PFSK-1 (cell line): ENCODE data around the gene FAM50B.

Experiments used
- FOXP2 ChIP-seq: optimal IDR thresholded peaks from 2 replicates; pipeline ENCODE3; 2011; ENCODE audit warnings: borderline replicate concordance, control low read depth, inconsistent platforms; ENCODE audit not compliant: insufficient read depth; ENCODE audit errors: extremely low read length, extremely low read depth
- POLR2AphosphoS5 ChIP-seq: IDR thresholded peaks from 2 replicates; pipeline ENCODE4 v1.6.1; 2012; ENCODE audit warnings: low read depth, mild to moderate bottlenecking, control low read depth, low read length, moderate library complexity
- SIN3A ChIP-seq: IDR thresholded peaks from 2 replicates; pipeline ENCODE4 v1.6.1; 2012; ENCODE audit warnings: mild to moderate bottlenecking, low read length, moderate library complexity, borderline replicate concordance; ENCODE audit not compliant: insufficient read depth
- TAF1 ChIP-seq: IDR thresholded peaks from 2 replicates; pipeline ENCODE4 v1.6.1; 2012; ENCODE audit warnings: low read length, control low read depth, borderline replicate concordance; ENCODE audit not compliant: insufficient read depth
- TF ChIP-seq, protein P1 (sequence below), 2 experiments: IDR thresholded peaks; 2 replicates each; pipeline versions ENCODE4 v1.6.1 to v1.8.0; 2011 to 2012; ENCODE audit warnings: low read depth in 2 of 2, low read length in 2 of 2, control low read depth in 1 of 2, inconsistent platforms in 1 of 2, mild to moderate bottlenecking in 1 of 2, moderate library complexity in 1 of 2; ENCODE audit not compliant: insufficient read depth in 1 of 2

The FAM50B gene

GRCh38 chr6:3895312-3895653 is 46.1 kb downstream of the FAM50B start:
- no peak for TF ChIP-seq POLR2AphosphoS5

- TF ChIP-seq TAF1: no peak
- no peak for TF ChIP-seq FOXP2
- no peak for TF ChIP-seq POLR2AphosphoS5
- TF ChIP-seq, protein P1, sequence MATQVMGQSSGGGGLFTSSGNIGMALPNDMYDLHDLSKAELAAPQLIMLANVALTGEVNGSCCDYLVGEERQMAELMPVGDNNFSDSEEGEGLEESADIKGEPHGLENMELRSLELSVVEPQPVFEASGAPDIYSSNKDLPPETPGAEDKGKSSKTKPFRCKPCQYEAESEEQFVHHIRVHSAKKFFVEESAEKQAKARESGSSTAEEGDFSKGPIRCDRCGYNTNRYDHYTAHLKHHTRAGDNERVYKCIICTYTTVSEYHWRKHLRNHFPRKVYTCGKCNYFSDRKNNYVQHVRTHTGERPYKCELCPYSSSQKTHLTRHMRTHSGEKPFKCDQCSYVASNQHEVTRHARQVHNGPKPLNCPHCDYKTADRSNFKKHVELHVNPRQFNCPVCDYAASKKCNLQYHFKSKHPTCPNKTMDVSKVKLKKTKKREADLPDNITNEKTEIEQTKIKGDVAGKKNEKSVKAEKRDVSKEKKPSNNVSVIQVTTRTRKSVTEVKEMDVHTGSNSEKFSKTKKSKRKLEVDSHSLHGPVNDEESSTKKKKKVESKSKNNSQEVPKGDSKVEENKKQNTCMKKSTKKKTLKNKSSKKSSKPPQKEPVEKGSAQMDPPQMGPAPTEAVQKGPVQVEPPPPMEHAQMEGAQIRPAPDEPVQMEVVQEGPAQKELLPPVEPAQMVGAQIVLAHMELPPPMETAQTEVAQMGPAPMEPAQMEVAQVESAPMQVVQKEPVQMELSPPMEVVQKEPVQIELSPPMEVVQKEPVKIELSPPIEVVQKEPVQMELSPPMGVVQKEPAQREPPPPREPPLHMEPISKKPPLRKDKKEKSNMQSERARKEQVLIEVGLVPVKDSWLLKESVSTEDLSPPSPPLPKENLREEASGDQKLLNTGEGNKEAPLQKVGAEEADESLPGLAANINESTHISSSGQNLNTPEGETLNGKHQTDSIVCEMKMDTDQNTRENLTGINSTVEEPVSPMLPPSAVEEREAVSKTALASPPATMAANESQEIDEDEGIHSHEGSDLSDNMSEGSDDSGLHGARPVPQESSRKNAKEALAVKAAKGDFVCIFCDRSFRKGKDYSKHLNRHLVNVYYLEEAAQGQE (IDR thresholded peaks at IDR 0.05; ENCODE audit: insufficient read depth in 1 of 2, low read depth in 2 of 2, low read length in 2 of 2): no peak
- no peak for TF ChIP-seq SIN3A
These were observed 46.6 kb downstream of the FAM50B start for GRCh38 chr6:3895805-3896204.

DNA sequence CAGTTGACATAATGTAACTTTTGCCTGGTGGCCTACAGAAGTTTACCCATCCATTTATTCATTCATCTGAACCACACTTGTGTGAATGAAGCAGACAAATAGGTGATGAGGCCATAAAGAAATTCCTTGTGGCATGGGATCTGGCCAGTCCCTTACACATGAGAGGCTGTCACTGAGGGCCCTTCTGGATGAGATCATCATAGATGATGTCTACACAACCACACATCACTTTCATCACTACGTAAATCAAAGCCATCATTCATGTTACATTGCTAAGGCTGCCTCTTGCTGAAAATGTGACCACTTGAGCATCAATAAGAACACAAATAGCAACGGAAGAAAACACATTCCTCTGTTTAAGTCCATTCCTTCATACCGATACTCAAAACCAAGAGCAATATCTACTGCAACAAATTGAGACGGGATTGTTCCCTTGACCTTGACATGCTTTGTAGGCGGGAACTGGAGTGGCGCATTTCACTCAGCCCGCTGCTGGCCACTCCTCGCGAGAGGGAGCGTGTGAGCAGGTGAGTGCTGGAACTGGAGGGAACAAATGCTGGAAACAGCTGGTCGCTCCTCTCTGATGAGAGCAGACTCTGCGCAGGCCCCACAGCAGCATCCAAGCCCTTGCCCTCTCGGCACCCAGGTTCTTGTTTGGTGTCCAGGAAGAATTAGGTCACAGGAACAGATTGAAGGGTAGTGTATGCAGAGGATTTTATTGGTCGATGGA is 49.3 kb downstream of the FAM50B start:
- TF ChIP-seq POLR2AphosphoS5 (no peak), SIN3A (no peak), FOXP2 (no peak), TAF1 (no peak)
- TF ChIP-seq, protein P1 (IDR thresholded peaks at IDR 0.05; ENCODE audit: insufficient read depth in 1 of 2, low read depth in 2 of 2, low read length in 2 of 2): no peak

GRCh38 chr6:3899061-3899460 is 49.9 kb downstream of the FAM50B start:
- TF ChIP-seq POLR2AphosphoS5 (no peak), SIN3A (no peak), TAF1 (no peak), FOXP2 (no peak)
- TF ChIP-seq, protein P1 (IDR thresholded peaks at IDR 0.05; ENCODE audit: insufficient read depth in 1 of 2, low read depth in 2 of 2, low read length in 2 of 2): no peak

DNA sequence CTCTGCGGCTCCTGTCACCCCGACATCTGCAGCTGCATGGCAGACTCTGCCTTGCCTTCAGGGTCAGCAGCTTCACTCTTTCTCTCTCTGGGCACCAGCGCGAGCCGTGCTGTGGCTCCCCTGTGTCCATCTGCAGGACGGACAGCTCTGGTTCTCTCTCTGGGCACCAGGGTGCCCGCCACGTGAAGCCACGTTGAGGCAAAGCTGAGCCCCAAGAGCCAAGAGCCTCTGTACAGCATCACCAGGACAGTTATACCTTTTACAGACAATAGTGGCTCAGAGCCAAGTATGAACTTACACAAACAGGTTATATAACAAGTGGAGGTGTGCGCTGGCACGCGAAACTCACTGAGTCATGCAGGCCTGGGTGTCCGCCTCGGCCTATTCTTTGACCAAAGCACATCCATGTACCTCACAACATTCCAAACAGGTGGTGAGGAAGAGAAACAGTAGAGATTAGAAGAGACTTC is 50.8 kb downstream of the FAM50B start:
- TF ChIP-seq POLR2AphosphoS5: no peak
- no peak for TF ChIP-seq TAF1
- TF ChIP-seq, protein P1 (IDR thresholded peaks at IDR 0.05; ENCODE audit: insufficient read depth in 1 of 2, low read depth in 2 of 2, low read length in 2 of 2): no peak
- no peak for TF ChIP-seq SIN3A
- TF ChIP-seq FOXP2: no peak
